Stimulated activated naive CD8-positive, alpha-beta T cell treated with anti-CD3 and anti-CD28 coated beads, Interleukin-15, amount 100 ng/mL, for 72 hours (primary cell): ENCODE results near the gene ABI3BP.

ENCODE experiments used
- ATAC-seq: fragments of 150-1000 bp; cut with Tn5 transposase; 2 replicates; pipeline ENCODE4 v1.10.0; 2021; ENCODE audit warnings: mild to moderate bottlenecking, moderate library complexity
- DNase-seq, 2 donors: peaks; one replicate each; pipeline ENCODE4 v3.0.0; 2021 to 2022
- H3K27ac Mint-ChIP-seq, 2 donors: one replicate each; pipeline ENCODE4 v1.8.0; 2022; ENCODE audit warnings: mild to moderate bottlenecking in 2 of 2, mixed read lengths in 2 of 2, moderate library complexity in 2 of 2
- H3K27me3 Mint-ChIP-seq: one replicate; pipeline ENCODE4 v1.8.0; 2022; ENCODE audit warnings: mixed read lengths
- H3K4me1 Mint-ChIP-seq: one replicate; pipeline ENCODE4 v1.8.0; 2022; ENCODE audit warnings: mild to moderate bottlenecking, mixed read lengths
- H3K4me3 Mint-ChIP-seq, 2 donors: one replicate each; pipeline ENCODE4 v1.8.0; 2022; ENCODE audit warnings: mild to moderate bottlenecking in 2 of 2, mixed read lengths in 2 of 2, moderate library complexity in 1 of 2
- H3K9me3 Mint-ChIP-seq, 2 donors: one replicate each; pipeline ENCODE4 v1.8.0; 2022; ENCODE audit warnings: mixed read lengths in 2 of 2

The ABI3BP gene

GRCh38 chr3:100893108-100893507 is 100.1 kb downstream of the ABI3BP start:
- H3K9me3 Mint-ChIP-seq, result no peaks in the 10 kb centered on the region
- no peaks in the 10 kb centered on the region for H3K4me1 Mint-ChIP-seq
- peaks cover 10% of the 10 kb centered on the region for H3K27me3 Mint-ChIP-seq
- peak overlapping the region in 1 of 2 donors; percentile 9 for H3K27ac Mint-ChIP-seq
- no peak for DNase-seq
- H3K4me3 Mint-ChIP-seq, result no peak overlapping the region
- no peak for ATAC-seq

- no peak overlapping the region for H3K27ac Mint-ChIP-seq
- no peaks in the 10 kb centered on the region for H3K9me3 Mint-ChIP-seq
- no peak overlapping the region for H3K4me3 Mint-ChIP-seq
- no peak for DNase-seq
- H3K4me1 Mint-ChIP-seq, result no peaks in the 10 kb centered on the region
- no peak for ATAC-seq
- H3K27me3 Mint-ChIP-seq, result peaks cover 10% of the 10 kb centered on the region
These were observed 101.4 kb downstream of the ABI3BP start for GRCh38 chr3:100891827-100892226.

GRCh38 chr3:100891033-100891432 is 102.2 kb downstream of the ABI3BP start:
- DNase-seq (no peak), ATAC-seq (no peak)
- Mint-ChIP-seq H3K9me3 (no peaks in the 10 kb centered on the region), H3K27me3 (peaks cover 10% of the 10 kb centered on the region), H3K4me1 (no peaks in the 10 kb centered on the region), H3K27ac (no peak overlapping the region), H3K4me3 (no peak overlapping the region)

- Mint-ChIP-seq H3K27ac (no peak overlapping the region), H3K4me1 (no peaks in the 10 kb centered on the region), H3K4me3 (no peak overlapping the region), H3K27me3 (peaks cover 10% of the 10 kb centered on the region), H3K9me3 (no peaks in the 10 kb centered on the region)
- DNase-seq (no peak), ATAC-seq (no peak)
These were observed 104.3 kb downstream of the ABI3BP start for GRCh38 chr3:100888881-100889280.

- H3K4me3 Mint-ChIP-seq, result no peak overlapping the region
- H3K9me3 Mint-ChIP-seq, result no peaks in the 10 kb centered on the region
- H3K27me3 Mint-ChIP-seq, result peaks cover 9% of the 10 kb centered on the region
- DNase-seq, result no peak
- no peaks in the 10 kb centered on the region for H3K4me1 Mint-ChIP-seq
- H3K27ac Mint-ChIP-seq, result no peak overlapping the region
- ATAC-seq, result no peak
These were observed 110.6 kb downstream of the ABI3BP start for GRCh38 chr3:100882571-100882984.

- no peaks in the 10 kb centered on the region for H3K4me1 Mint-ChIP-seq
- H3K27me3 Mint-ChIP-seq, result peaks cover 9% of the 10 kb centered on the region
- no peak overlapping the region for H3K4me3 Mint-ChIP-seq
- ATAC-seq, result no peak
- DNase-seq, result no peak
- H3K9me3 Mint-ChIP-seq, result no peaks in the 10 kb centered on the region
- H3K27ac Mint-ChIP-seq, result no peak overlapping the region
These were observed 112.4 kb downstream of the ABI3BP start for GRCh38 chr3:100880845-100881244.

GRCh38 chr3:100880072-100880471 is 113.1 kb downstream of the ABI3BP start:
- DNase-seq, result no peak
- no peak for ATAC-seq
- Mint-ChIP-seq H3K4me3 (no peak overlapping the region), H3K9me3 (no peaks in the 10 kb centered on the region), H3K27me3 (peaks cover 9% of the 10 kb centered on the region), H3K27ac (no peak overlapping the region), H3K4me1 (no peaks in the 10 kb centered on the region)

GRCh38 chr3:100879195-100879810 is 113.9 kb downstream of the ABI3BP start:
- Mint-ChIP-seq H3K27ac (no peak overlapping the region), H3K9me3 (no peaks in the 10 kb centered on the region), H3K27me3 (peaks cover 9% of the 10 kb centered on the region), H3K4me3 (no peak overlapping the region), H3K4me1 (no peaks in the 10 kb centered on the region)
- no peak for ATAC-seq
- no peak for DNase-seq

GRCh38 chr3:100877286-100877685 is 115.9 kb downstream of the ABI3BP start:
- Mint-ChIP-seq H3K27me3 (peaks cover 16% of the 10 kb centered on the region), H3K4me1 (no peaks in the 10 kb centered on the region), H3K27ac (no peak overlapping the region), H3K9me3 (no peaks in the 10 kb centered on the region), H3K4me3 (no peak overlapping the region)
- ATAC-seq, result no peak
- no peak for DNase-seq

GRCh38 chr3:100875239-100875638 is 118.0 kb downstream of the ABI3BP start:
- Mint-ChIP-seq H3K27ac (no peak overlapping the region), H3K4me1 (no peaks in the 10 kb centered on the region), H3K27me3 (peaks cover 11% of the 10 kb centered on the region), H3K9me3 (no peaks in the 10 kb centered on the region), H3K4me3 (no peak overlapping the region)
- DNase-seq (no peak), ATAC-seq (no peak)

GRCh38 chr3:100873611-100874010 is 119.6 kb downstream of the ABI3BP start:
- DNase-seq, result no peak
- H3K9me3 Mint-ChIP-seq, result no peaks in the 10 kb centered on the region
- no peak overlapping the region for H3K27ac Mint-ChIP-seq
- H3K4me3 Mint-ChIP-seq, result no peak overlapping the region
- peaks cover 7% of the 10 kb centered on the region for H3K27me3 Mint-ChIP-seq
- no peak for ATAC-seq
- no peaks in the 10 kb centered on the region for H3K4me1 Mint-ChIP-seq

- H3K4me1 Mint-ChIP-seq, result no peaks in the 10 kb centered on the region
- ATAC-seq, result no peak
- no peaks in the 10 kb centered on the region for H3K9me3 Mint-ChIP-seq
- no peak overlapping the region for H3K4me3 Mint-ChIP-seq
- no peak overlapping the region for H3K27ac Mint-ChIP-seq
- H3K27me3 Mint-ChIP-seq, result peaks cover 7% of the 10 kb centered on the region
- DNase-seq, result no peak
These were observed 121.9 kb downstream of the ABI3BP start for GRCh38 chr3:100871306-100871705.

GRCh38 chr3:100869787-100870186 is 123.4 kb downstream of the ABI3BP start:
- H3K4me3 Mint-ChIP-seq, result no peak overlapping the region
- DNase-seq, result no peak
- ATAC-seq, result no peak
- peaks cover 7% of the 10 kb centered on the region for H3K27me3 Mint-ChIP-seq
- no peaks in the 10 kb centered on the region for H3K4me1 Mint-ChIP-seq
- H3K9me3 Mint-ChIP-seq, result no peaks in the 10 kb centered on the region
- H3K27ac Mint-ChIP-seq, result no peak overlapping the region

- no peak for ATAC-seq
- Mint-ChIP-seq H3K27ac (no peak overlapping the region), H3K9me3 (no peaks in the 10 kb centered on the region), H3K27me3 (peaks cover 7% of the 10 kb centered on the region), H3K4me3 (no peak overlapping the region), H3K4me1 (no peaks in the 10 kb centered on the region)
- no peak for DNase-seq
These were observed 124.3 kb downstream of the ABI3BP start for GRCh38 chr3:100868894-100869293.

GRCh38 chr3:100868096-100868495 is 125.1 kb downstream of the ABI3BP start:
- H3K27me3 Mint-ChIP-seq, result peaks cover 4% of the 10 kb centered on the region
- H3K9me3 Mint-ChIP-seq, result no peaks in the 10 kb centered on the region
- ATAC-seq (no peak), DNase-seq (no peak)
- no peak overlapping the region for H3K4me3 Mint-ChIP-seq
- no peaks in the 10 kb centered on the region for H3K4me1 Mint-ChIP-seq
- no peak overlapping the region for H3K27ac Mint-ChIP-seq

GRCh38 chr3:100865442-100865841 is 127.8 kb downstream of the ABI3BP start:
- no peaks in the 10 kb centered on the region for H3K27me3 Mint-ChIP-seq
- ATAC-seq (no peak), DNase-seq (no peak)
- H3K27ac Mint-ChIP-seq, result no peak overlapping the region
- no peak overlapping the region for H3K4me3 Mint-ChIP-seq
- H3K9me3 Mint-ChIP-seq, result no peaks in the 10 kb centered on the region
- H3K4me1 Mint-ChIP-seq, result no peaks in the 10 kb centered on the region
